Gastrocnemius medialis (tissue), 4 donors: ENCODE measurements around the gene THSD4. TPM values are rescaled to one million over a fixed set of nuclear protein-coding genes. Genes with fewer than 3 reads are reported as not detected.
A peak's percentile ranks its signal among the peaks of the same experiment; 100 is the strongest.

Experiments
- ATAC-seq, 2 donors: fragments of 150-250 bp; one replicate each; pipeline ENCODE4 v1.9.1; 2016
- DNase-seq, 2 donors: peaks; one replicate each; pipeline ENCODE4 v3.0.0-alpha.2; 2019
- H3K27ac ChIP-seq, 4 donors: fragments of 200-600 bp; sonication (generic); 1 replicate in 1 of 4; 2 replicates in 3 of 4; pipeline ENCODE4 v1.5.1; 2016 to 2018; ENCODE audit warnings: mild to moderate bottlenecking in 2 of 4, moderate library complexity in 1 of 4
- H3K27me3 ChIP-seq, 3 donors: fragments of 200-600 bp; sonication (generic) in 2 of 3; 1 replicate in 1 of 3; 2 replicates in 2 of 3; pipeline versions ENCODE4 v1.5.1 to v1.6.0; 2016 to 2019; ENCODE audit warnings: mild to moderate bottlenecking in 1 of 3, moderate library complexity in 1 of 3
- H3K36me3 ChIP-seq, 2 donors: fragments of 200-600 bp; sonication (generic) in 1 of 2; one replicate each; pipeline ENCODE4 v1.5.1; 2017 to 2018
- H3K4me1 ChIP-seq, 2 donors: fragments of 200-600 bp; sonication (generic) in 1 of 2; one replicate each; pipeline ENCODE4 v1.5.1; 2016 to 2017; ENCODE audit warnings: mild to moderate bottlenecking in 2 of 2
- H3K4me3 ChIP-seq, 4 donors: fragments of 200-600 bp; sonication (generic) in 3 of 4; 1 replicate in 1 of 4; 2 replicates in 3 of 4; pipeline ENCODE4 v1.5.1; 2016 to 2019; ENCODE audit warnings: mild to moderate bottlenecking in 2 of 4
- H3K9me3 ChIP-seq, 3 donors: fragments of 200-600 bp; sonication (generic) in 2 of 3; 1 replicate in 1 of 3; 2 replicates in 2 of 3; pipeline ENCODE4 v1.5.1; 2016 to 2019
- CTCF ChIP-seq, 5 experiments: fragments of 450-650 bp in 3 of 5; fragments of 200-600 bp in 2 of 5; sonication (generic) in 2 of 5; IDR thresholded peaks in 4 of 5; conservative IDR thresholded peaks in 1 of 5; 1 replicate in 4 of 5; 2 replicates in 1 of 5; pipeline ENCODE4 v1.5.1; 2016 to 2019; ENCODE audit warnings: antibody characterized with exemption in 5 of 5, mild to moderate bottlenecking in 3 of 5, moderate library complexity in 3 of 5
- POLR2A ChIP-seq, 2 donors: fragments of 450-650 bp; IDR thresholded peaks; one replicate each; pipeline ENCODE4 v1.6.1; 2017; ENCODE audit warnings: antibody characterized with exemption in 2 of 2, mild to moderate bottlenecking in 2 of 2, moderate library complexity in 2 of 2
- in situ Hi-C, 4 donors: fragments of 200-750 bp; cut with MboI; loops; one replicate each; pipeline versions ENCODE4 v1.15.0 to v1.8.0; 2017; ENCODE audit warnings: low sequenced_read_pairs in 4 of 4
- intact Hi-C: fragments of 100-400 bp; cut with DNase I; formaldehyde crosslinking; loops from one replicate; pipeline ENCODE4 v1.15.1; 2023; ENCODE audit warnings: low total_unique reads
- total RNA-seq, 4 donors: library from RNA; depleted of rRNA; stranded (reverse); fragments of >200 nt; gene quantifications; one replicate each; pipeline versions ENCODE4 v1.1.0 to v1.2.3, GENCODE V29; 2016

Gene THSD4
- total RNA-seq, 4 donors from 2014 or later = 0.35 to 3.1 (median 0.60) TPM

GRCh38 chr15:71811752-71812735 lies 696.8 kb downstream of the THSD4 start:
- in situ Hi-C loops = no loop called here
- no peak for ATAC-seq
- H3K27ac ChIP-seq = no peak overlapping the region

GRCh38 chr15:71812966-71813722 lies 697.9 kb downstream of the THSD4 start:
- in situ Hi-C loops = no loop called here
- H3K27ac ChIP-seq = no peak overlapping the region

More at GRCh38 chr15:71811752-71812735, 696.8 kb downstream of the THSD4 start:
- intact Hi-C loops = no loop called here
- TF ChIP-seq POLR2A (IDR thresholded peaks at IDR 0.05) = no peak
- TF ChIP-seq CTCF (IDR thresholded peaks at IDR 0.05 in 4 of 5, conservative IDR thresholded peaks at IDR 0.05 in 1 of 5) = no peak
- Histone ChIP-seq H3K4me3 (no peak overlapping the region), H3K4me1 (peaks cover 0 to 3% of the 10 kb centered on the region in 2 donors), H3K27me3 (no peaks in the 10 kb centered on the region), H3K9me3 (no peaks in the 10 kb centered on the region), H3K36me3 (no peaks in the 10 kb centered on the region)
- DNase-seq = no peak

GRCh38 chr15:71813723-71814470 lies 698.6 kb downstream of the THSD4 start:
- TF ChIP-seq POLR2A (IDR thresholded peaks at IDR 0.05) = no peak
- no peak for TF ChIP-seq CTCF (IDR thresholded peaks at IDR 0.05 in 4 of 5, conservative IDR thresholded peaks at IDR 0.05 in 1 of 5)
- no peak for DNase-seq
- no peak for ATAC-seq
- H3K36me3 ChIP-seq = no peaks in the 10 kb centered on the region
- no peak overlapping the region for H3K27ac ChIP-seq
- H3K4me3 ChIP-seq = no peak overlapping the region
- in situ Hi-C loops (no loop called here), intact Hi-C loops (no loop called here)
- H3K4me1 ChIP-seq = peaks cover 0 to 3% of the 10 kb centered on the region in 2 donors
- no peaks in the 10 kb centered on the region for H3K27me3 ChIP-seq
- H3K9me3 ChIP-seq = no peaks in the 10 kb centered on the region

More at GRCh38 chr15:71812966-71813722, 697.9 kb downstream of the THSD4 start:
- Histone ChIP-seq H3K27me3 (no peaks in the 10 kb centered on the region), H3K4me1 (peaks cover 0 to 3% of the 10 kb centered on the region in 2 donors), H3K9me3 (no peaks in the 10 kb centered on the region), H3K36me3 (no peaks in the 10 kb centered on the region), H3K4me3 (no peak overlapping the region)
- TF ChIP-seq CTCF (IDR thresholded peaks at IDR 0.05 in 4 of 5, conservative IDR thresholded peaks at IDR 0.05 in 1 of 5) = no peak
- TF ChIP-seq POLR2A (IDR thresholded peaks at IDR 0.05) = no peak
- DNase-seq (peak in 1 of 2 donors; percentile 28), ATAC-seq (peak; percentile 63 to 76)
- intact Hi-C loops = no loop called here

GRCh38 chr15:71815301-71815700 lies 700.0 kb downstream of the THSD4 start:
- DNase-seq (no peak), ATAC-seq (no peak)
- TF ChIP-seq POLR2A (IDR thresholded peaks at IDR 0.05) = no peak
- TF ChIP-seq CTCF (IDR thresholded peaks at IDR 0.05 in 4 of 5, conservative IDR thresholded peaks at IDR 0.05 in 1 of 5) = no peak
- intact Hi-C loops (no loop called here), in situ Hi-C loops (no loop called here)
- Histone ChIP-seq H3K36me3 (no peaks in the 10 kb centered on the region), H3K9me3 (no peaks in the 10 kb centered on the region), H3K4me1 (peaks cover 0 to 3% of the 10 kb centered on the region in 2 donors), H3K4me3 (no peak overlapping the region), H3K27ac (no peak overlapping the region), H3K27me3 (no peaks in the 10 kb centered on the region)
